Neural progenitor cell (in vitro differentiated cells): ENCODE data around the gene CEACAM3. TPM values are rescaled to one million over a fixed set of nuclear protein-coding genes. Genes with fewer than 3 reads are reported as not detected.

Source experiments
- DNase-seq: peaks from one replicate; pipeline ENCODE4 v3.0.0-alpha.2; 2016; ENCODE audit warnings: low spot score
- H2AFZ ChIP-seq: fragments of 200-600 bp; sonication (generic); replicated peaks from 2 replicates; pipeline ENCODE4 v1.6.1; 2016; ENCODE audit warnings: antibody characterized with exemption
- H3F3A ChIP-seq: fragments of 200-600 bp; sonication (generic); 2 replicates; pipeline ENCODE4 v1.6.1; 2016; ENCODE audit warnings: antibody characterized with exemption, low read depth
- H3K27ac ChIP-seq: fragments of 200-600 bp; sonication (generic); 2 replicates; pipeline ENCODE4 v1.5.1; 2016; ENCODE audit warnings: mild to moderate bottlenecking
- H3K27me3 ChIP-seq: fragments of 200-600 bp; sonication (generic); 2 replicates; pipeline ENCODE4 v1.6.1; 2016; ENCODE audit warnings: mild to moderate bottlenecking, moderate library complexity
- H3K36me3 ChIP-seq: fragments of 200-600 bp; sonication (generic); 2 replicates; pipeline ENCODE4 v1.5.1; 2016
- H3K4me1 ChIP-seq: fragments of 200-600 bp; sonication (generic); 2 replicates; pipeline ENCODE4 v1.6.1; 2016; ENCODE audit warnings: mixed run types
- H3K4me2 ChIP-seq: fragments of 200-600 bp; sonication (generic); 2 replicates; pipeline ENCODE4 v1.6.1; 2016
- H3K4me3 ChIP-seq: fragments of 200-600 bp; sonication (generic); 2 replicates; pipeline ENCODE4 v1.5.1; 2016
- H3K79me2 ChIP-seq: fragments of 200-600 bp; sonication (generic); 2 replicates; pipeline ENCODE4 v1.6.1; 2016; ENCODE audit warnings: low read depth
- H3K9ac ChIP-seq: fragments of 200-600 bp; sonication (generic); 2 replicates; pipeline ENCODE4 v1.6.1; 2016
- H3K9me3 ChIP-seq: fragments of 200-600 bp; sonication (generic); 2 replicates; pipeline ENCODE4 v1.5.1; 2016; ENCODE audit warnings: low read depth
- H4K20me1 ChIP-seq: fragments of 200-600 bp; sonication (generic); 2 replicates; pipeline ENCODE4 v1.6.1; 2016; ENCODE audit warnings: low read depth
- H3K27ac Mint-ChIP-seq: 3 replicates; pipeline ENCODE4 v1.8.0; 2021; ENCODE audit warnings: mixed read lengths
- H3K27me3 Mint-ChIP-seq: 2 replicates; pipeline ENCODE4 v1.8.0; 2022; ENCODE audit warnings: low read depth, mild to moderate bottlenecking, inconsistent platforms, moderate library complexity, mixed read lengths; ENCODE audit not compliant: insufficient read depth
- H3K36me3 Mint-ChIP-seq: 3 replicates; pipeline ENCODE4 v1.8.0; 2021; ENCODE audit warnings: mixed read lengths
- H3K4me1 Mint-ChIP-seq: 3 replicates; pipeline ENCODE4 v1.8.0; 2021; ENCODE audit warnings: mixed read lengths
- H3K4me3 Mint-ChIP-seq: 3 replicates; pipeline ENCODE4 v1.8.0; 2021; ENCODE audit warnings: mild to moderate bottlenecking, moderate library complexity, mixed read lengths
- H3K9me3 Mint-ChIP-seq: 3 replicates; pipeline ENCODE4 v1.8.0; 2020; ENCODE audit warnings: mixed read lengths
- EZH2 ChIP-seq: fragments of 200-600 bp; sonication (generic); IDR thresholded peaks from 2 replicates; pipeline ENCODE4 v1.6.1; 2017; ENCODE audit warnings: antibody characterized with exemption, mild to moderate bottlenecking, moderate library complexity
- EZH2phosphoT487 ChIP-seq: fragments of 200-600 bp; sonication (generic); IDR thresholded peaks from 2 replicates; pipeline ENCODE4 v1.6.1; 2017; ENCODE audit warnings: antibody characterized with exemption
- total RNA-seq: library from RNA; depleted of rRNA; stranded (reverse); fragments of >200 nt; gene quantifications from 2 replicates; pipeline ENCODE4 v1.2.3, GENCODE V29; 2015; ENCODE audit warnings: low replicate concordance
- TF ChIP-seq, protein P1 (sequence below): fragments of 200-600 bp; sonication (generic); IDR thresholded peaks from 2 replicates; pipeline ENCODE4 v1.5.1; 2017; ENCODE audit warnings: antibody characterized with exemption, mild to moderate bottlenecking

CEACAM3 gene
- total RNA-seq, 1 donor from 2014 or later: not detected

DNA sequence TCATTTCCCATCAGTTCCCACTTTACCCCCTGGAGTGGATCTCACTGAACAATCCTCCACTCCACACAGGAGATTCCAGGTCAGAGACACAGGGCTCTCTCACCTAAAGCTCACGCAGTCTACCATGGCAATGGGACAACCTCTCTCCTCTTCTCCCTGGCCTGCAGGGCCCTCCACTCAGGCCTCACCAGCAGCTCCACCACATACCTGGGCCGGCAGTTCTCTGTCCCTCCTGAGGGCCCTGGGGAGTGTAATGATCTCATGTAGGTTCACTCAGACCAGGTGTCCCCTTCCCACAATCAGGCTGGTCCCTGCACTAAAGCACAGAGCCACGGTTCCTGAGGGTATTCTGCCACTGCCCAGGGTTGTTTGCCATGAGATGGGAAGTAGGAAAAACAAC lies 15.6 kb downstream of the CEACAM3 start:
- no peaks in the 10 kb centered on the region for H3K4me1 ChIP-seq
- H3K4me3 ChIP-seq: no peak overlapping the region
- no peak overlapping the region for H3K4me2 ChIP-seq
- H2AFZ ChIP-seq: no peak overlapping the region
- no peaks in the 10 kb centered on the region for H4K20me1 ChIP-seq
- Mint-ChIP-seq H3K4me3 (no peak overlapping the region), H3K36me3 (no peaks in the 10 kb centered on the region), H3K27me3 (peaks cover 15% of the 10 kb centered on the region), H3K27ac (no peak overlapping the region), H3K4me1 (no peaks in the 10 kb centered on the region), H3K9me3 (no peaks in the 10 kb centered on the region)
- no peaks in the 10 kb centered on the region for H3K9me3 ChIP-seq
- H3K27me3 ChIP-seq: no peaks in the 10 kb centered on the region
- H3F3A ChIP-seq: no peaks in the 10 kb centered on the region
- no peak for DNase-seq
- H3K27ac ChIP-seq: no peak overlapping the region
- no peaks in the 10 kb centered on the region for H3K79me2 ChIP-seq
- H3K9ac ChIP-seq: no peak overlapping the region
- H3K36me3 ChIP-seq: no peaks in the 10 kb centered on the region
- TF ChIP-seq, protein P1, sequence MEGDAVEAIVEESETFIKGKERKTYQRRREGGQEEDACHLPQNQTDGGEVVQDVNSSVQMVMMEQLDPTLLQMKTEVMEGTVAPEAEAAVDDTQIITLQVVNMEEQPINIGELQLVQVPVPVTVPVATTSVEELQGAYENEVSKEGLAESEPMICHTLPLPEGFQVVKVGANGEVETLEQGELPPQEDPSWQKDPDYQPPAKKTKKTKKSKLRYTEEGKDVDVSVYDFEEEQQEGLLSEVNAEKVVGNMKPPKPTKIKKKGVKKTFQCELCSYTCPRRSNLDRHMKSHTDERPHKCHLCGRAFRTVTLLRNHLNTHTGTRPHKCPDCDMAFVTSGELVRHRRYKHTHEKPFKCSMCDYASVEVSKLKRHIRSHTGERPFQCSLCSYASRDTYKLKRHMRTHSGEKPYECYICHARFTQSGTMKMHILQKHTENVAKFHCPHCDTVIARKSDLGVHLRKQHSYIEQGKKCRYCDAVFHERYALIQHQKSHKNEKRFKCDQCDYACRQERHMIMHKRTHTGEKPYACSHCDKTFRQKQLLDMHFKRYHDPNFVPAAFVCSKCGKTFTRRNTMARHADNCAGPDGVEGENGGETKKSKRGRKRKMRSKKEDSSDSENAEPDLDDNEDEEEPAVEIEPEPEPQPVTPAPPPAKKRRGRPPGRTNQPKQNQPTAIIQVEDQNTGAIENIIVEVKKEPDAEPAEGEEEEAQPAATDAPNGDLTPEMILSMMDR: no peak
- TF ChIP-seq EZH2phosphoT487 (no peak), EZH2 (no peak)

DNA sequence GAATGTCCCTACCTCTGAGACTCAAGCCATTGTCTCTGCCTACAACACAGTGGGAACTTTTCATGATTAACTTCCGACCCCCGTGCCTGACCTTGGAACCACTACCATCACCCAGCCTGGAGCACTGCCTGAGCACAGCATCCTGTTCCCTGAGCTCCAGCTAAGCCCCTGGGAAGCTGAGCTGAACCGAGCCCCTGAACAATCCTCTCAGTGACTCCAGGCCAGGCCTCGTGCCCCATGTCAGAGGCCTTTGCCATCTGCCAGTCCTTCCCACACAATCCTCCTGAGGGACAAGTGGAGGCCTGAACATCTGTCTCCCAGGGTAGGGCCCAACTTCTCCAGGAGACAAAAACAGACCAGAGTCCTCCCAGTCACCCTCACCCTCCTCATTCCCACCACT lies 17.5 kb downstream of the CEACAM3 start:
- Histone ChIP-seq H3F3A (no peaks in the 10 kb centered on the region), H4K20me1 (no peaks in the 10 kb centered on the region), H3K9ac (no peak overlapping the region), H3K27ac (no peak overlapping the region), H3K79me2 (no peaks in the 10 kb centered on the region), H3K4me1 (no peaks in the 10 kb centered on the region), H3K4me3 (no peak overlapping the region), H3K4me2 (no peak overlapping the region), H3K36me3 (no peaks in the 10 kb centered on the region), H3K9me3 (no peaks in the 10 kb centered on the region), H2AFZ (no peak overlapping the region), H3K27me3 (no peaks in the 10 kb centered on the region)
- Mint-ChIP-seq H3K27ac (no peak overlapping the region), H3K36me3 (no peaks in the 10 kb centered on the region), H3K4me1 (no peaks in the 10 kb centered on the region), H3K4me3 (no peak overlapping the region), H3K27me3 (peaks cover 9% of the 10 kb centered on the region), H3K9me3 (no peaks in the 10 kb centered on the region)
- no peak for DNase-seq
- no peak for TF ChIP-seq EZH2

DNA sequence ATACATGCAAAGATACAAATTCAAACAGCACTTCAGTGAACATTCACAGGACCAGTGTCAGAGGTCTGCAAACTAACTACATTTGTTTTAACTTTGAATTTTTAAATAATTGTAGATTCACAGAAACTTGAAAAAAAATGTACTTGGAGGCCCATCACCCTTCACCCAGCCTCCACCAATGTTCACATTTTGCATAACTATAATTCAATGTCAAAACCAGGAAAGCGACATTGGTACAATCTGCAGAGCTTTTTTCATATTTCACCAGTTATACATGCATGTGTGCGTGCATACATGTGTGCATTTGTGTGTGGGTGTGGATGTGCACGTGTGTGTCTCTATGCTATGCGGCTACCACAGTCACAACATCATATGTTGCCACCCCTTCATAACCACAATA lies 18.9 kb downstream of the CEACAM3 start:
- no peak overlapping the region for H3K27ac Mint-ChIP-seq
- H4K20me1 ChIP-seq: no peaks in the 10 kb centered on the region
- no peaks in the 10 kb centered on the region for H3K36me3 ChIP-seq
- H3K4me3 Mint-ChIP-seq: no peak overlapping the region
- no peak overlapping the region for H3K9ac ChIP-seq
- H3K4me1 Mint-ChIP-seq: no peaks in the 10 kb centered on the region
- H3K79me2 ChIP-seq: no peaks in the 10 kb centered on the region
- H3K27me3 ChIP-seq: no peaks in the 10 kb centered on the region
- H3F3A ChIP-seq: no peaks in the 10 kb centered on the region
- no peak for DNase-seq
- no peaks in the 10 kb centered on the region for H3K4me1 ChIP-seq
- no peak overlapping the region for H3K4me3 ChIP-seq
- no peaks in the 10 kb centered on the region for H3K9me3 Mint-ChIP-seq
- H3K27me3 Mint-ChIP-seq: peaks cover 6% of the 10 kb centered on the region
- H3K4me2 ChIP-seq: no peak overlapping the region
- H3K36me3 Mint-ChIP-seq: no peaks in the 10 kb centered on the region
- no peak overlapping the region for H3K27ac ChIP-seq
- no peak for TF ChIP-seq EZH2phosphoT487
- TF ChIP-seq, protein P1: no peak
- no peak for TF ChIP-seq EZH2
- no peaks in the 10 kb centered on the region for H3K9me3 ChIP-seq
- H2AFZ ChIP-seq: no peak overlapping the region

DNA sequence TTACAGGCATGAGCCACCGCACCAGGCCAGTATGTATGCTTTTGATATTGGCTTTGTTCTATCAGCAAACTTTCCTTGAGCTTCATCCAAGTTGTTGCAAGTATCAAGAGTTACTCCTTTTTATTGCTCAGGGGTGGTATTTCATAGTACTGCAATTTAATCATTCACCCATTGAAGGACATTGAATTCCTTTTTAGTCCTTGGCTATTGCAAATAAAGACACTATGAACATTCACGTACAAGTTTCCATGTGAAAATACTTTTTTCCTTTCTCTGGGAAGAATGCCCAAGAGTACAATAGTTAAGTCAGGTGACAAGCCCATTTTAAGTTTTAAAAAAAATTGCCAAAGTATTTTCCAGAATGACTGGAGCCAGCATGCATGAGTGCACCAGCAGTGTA lies 20.4 kb downstream of the CEACAM3 start:
- Histone ChIP-seq H3K79me2 (no peaks in the 10 kb centered on the region), H3F3A (no peaks in the 10 kb centered on the region), H3K36me3 (no peaks in the 10 kb centered on the region), H3K4me2 (no peak overlapping the region), H4K20me1 (no peaks in the 10 kb centered on the region), H2AFZ (no peak overlapping the region), H3K27ac (no peak overlapping the region), H3K4me3 (no peak overlapping the region), H3K9me3 (no peaks in the 10 kb centered on the region), H3K27me3 (no peaks in the 10 kb centered on the region), H3K4me1 (no peaks in the 10 kb centered on the region), H3K9ac (no peak overlapping the region)
- Mint-ChIP-seq H3K9me3 (no peaks in the 10 kb centered on the region), H3K27ac (no peak overlapping the region), H3K4me3 (no peak overlapping the region), H3K36me3 (no peaks in the 10 kb centered on the region), H3K27me3 (peaks cover 6% of the 10 kb centered on the region), H3K4me1 (no peaks in the 10 kb centered on the region)
- DNase-seq: no peak
- TF ChIP-seq, protein P1: no peak
- no peak for TF ChIP-seq EZH2
- TF ChIP-seq EZH2phosphoT487: no peak
